GM06990 (cell line): ENCODE measurements around the gene FRS2.
"Not testable (repeated sequence)": the region's sequence is repeated elsewhere in the genome, so short reads cannot be mapped to it uniquely, and the experiment has no call there.

ENCODE experiments used
- DNase-seq: peaks from one replicate; pipeline ENCODE4 v3.0.0-alpha.2; 2011; ENCODE audit not compliant: insufficient read length; ENCODE audit errors: extremely low read depth
- H3K27me3 ChIP-seq: replicated peaks from 2 replicates; pipeline ENCODE4 v1.6.0; 2011; ENCODE audit warnings: low read length; ENCODE audit not compliant: control insufficient read depth, insufficient read depth
- H3K36me3 ChIP-seq: 2 replicates; pipeline ENCODE4 v1.5.1; 2011; ENCODE audit warnings: low read length; ENCODE audit not compliant: control insufficient read depth, insufficient read depth
- H3K4me3 ChIP-seq: replicated peaks from 2 replicates; pipeline ENCODE4 v1.5.1; 2011; ENCODE audit warnings: low read depth, mild to moderate bottlenecking, control low read depth, low read length
- TF ChIP-seq, protein P1 (sequence below): IDR thresholded peaks from 2 replicates; pipeline ENCODE4 v1.5.1; 2011; ENCODE audit warnings: low read length, control low read depth, mild to moderate bottlenecking, inconsistent platforms; ENCODE audit not compliant: insufficient read depth, poor library complexity, severe bottlenecking

Gene FRS2

GRCh38 chr12:69438539-69438938 is 31.6 kb upstream of the FRS2 start:
- TF ChIP-seq, protein P1, sequence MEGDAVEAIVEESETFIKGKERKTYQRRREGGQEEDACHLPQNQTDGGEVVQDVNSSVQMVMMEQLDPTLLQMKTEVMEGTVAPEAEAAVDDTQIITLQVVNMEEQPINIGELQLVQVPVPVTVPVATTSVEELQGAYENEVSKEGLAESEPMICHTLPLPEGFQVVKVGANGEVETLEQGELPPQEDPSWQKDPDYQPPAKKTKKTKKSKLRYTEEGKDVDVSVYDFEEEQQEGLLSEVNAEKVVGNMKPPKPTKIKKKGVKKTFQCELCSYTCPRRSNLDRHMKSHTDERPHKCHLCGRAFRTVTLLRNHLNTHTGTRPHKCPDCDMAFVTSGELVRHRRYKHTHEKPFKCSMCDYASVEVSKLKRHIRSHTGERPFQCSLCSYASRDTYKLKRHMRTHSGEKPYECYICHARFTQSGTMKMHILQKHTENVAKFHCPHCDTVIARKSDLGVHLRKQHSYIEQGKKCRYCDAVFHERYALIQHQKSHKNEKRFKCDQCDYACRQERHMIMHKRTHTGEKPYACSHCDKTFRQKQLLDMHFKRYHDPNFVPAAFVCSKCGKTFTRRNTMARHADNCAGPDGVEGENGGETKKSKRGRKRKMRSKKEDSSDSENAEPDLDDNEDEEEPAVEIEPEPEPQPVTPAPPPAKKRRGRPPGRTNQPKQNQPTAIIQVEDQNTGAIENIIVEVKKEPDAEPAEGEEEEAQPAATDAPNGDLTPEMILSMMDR: no peak
- no peaks in the 10 kb centered on the region for H3K27me3 ChIP-seq
- no peak for DNase-seq
- H3K4me3 ChIP-seq: no peak overlapping the region
- H3K36me3 ChIP-seq: no peaks in the 10 kb centered on the region

DNA sequence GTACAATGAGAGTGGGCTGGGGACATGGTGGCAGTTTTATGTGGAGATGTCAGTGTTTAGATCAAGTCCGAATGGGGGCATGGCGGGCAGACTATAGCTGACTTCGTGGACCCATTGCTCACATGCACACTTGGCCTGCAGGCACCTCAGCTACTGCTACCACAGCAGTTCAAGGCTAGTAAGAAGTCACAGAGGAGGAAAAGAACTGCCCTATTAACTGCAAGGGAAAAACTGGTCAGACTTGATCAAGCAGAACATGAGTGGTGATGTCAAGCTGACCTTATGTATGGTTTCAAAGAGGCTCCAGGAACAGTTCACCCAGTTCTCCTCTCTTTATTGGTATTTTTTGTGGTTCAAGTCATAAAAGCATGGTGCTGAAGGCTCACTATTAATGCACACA is 30.2 kb upstream of the FRS2 start:
- TF ChIP-seq, protein P1: no peak
- Histone ChIP-seq H3K27me3 (no peaks in the 10 kb centered on the region), H3K4me3 (no peak overlapping the region), H3K36me3 (no peaks in the 10 kb centered on the region)
- no peak for DNase-seq

DNA sequence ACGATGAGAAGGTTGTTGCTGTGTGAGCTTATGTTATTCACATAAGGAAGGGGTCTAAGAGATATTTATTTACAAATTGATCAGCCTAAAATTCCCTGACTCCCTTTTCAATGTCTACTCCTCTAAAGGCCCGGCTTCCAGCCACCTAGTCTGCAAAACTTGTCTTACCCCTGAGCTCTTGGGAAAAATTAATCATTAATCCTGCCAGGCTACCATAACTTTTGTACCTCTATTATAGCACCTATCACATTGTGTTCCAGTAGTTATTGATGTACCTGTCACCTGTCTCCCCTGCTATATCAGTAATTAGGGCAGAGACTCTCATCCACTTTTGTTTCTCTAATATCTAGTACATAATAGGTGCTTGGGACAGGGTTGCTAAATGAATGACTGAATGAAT is 29.3 kb upstream of the FRS2 start:
- no peak overlapping the region for H3K4me3 ChIP-seq
- TF ChIP-seq, protein P1: no peak
- H3K27me3 ChIP-seq: no peaks in the 10 kb centered on the region
- H3K36me3 ChIP-seq: no peaks in the 10 kb centered on the region
- DNase-seq: no peak

DNA sequence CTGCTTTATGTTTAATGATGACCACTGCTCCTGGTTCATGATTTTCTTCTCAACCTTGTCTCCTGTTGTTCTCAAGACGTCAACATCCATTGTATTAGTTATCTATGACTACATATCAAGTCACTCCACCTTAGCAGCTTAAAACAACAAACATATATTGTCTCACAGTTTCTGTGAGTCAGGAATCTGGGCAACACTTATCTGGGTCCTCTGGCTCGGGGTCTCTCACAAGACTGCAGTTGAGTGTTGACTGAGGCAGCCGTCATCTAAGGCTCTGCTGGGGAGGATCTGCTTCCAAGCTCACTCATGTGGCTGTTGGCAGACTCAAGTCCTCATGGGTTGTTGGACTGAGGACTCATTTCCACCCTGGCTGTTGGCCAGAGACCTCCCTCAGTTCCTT is 27.3 kb upstream of the FRS2 start:
- TF ChIP-seq, protein P1: no peak
- H3K27me3 ChIP-seq: no peaks in the 10 kb centered on the region
- DNase-seq: no peak
- no peak overlapping the region for H3K4me3 ChIP-seq
- H3K36me3 ChIP-seq: no peaks in the 10 kb centered on the region

GRCh38 chr12:69443916-69444315 is 26.3 kb upstream of the FRS2 start:
- H3K27me3 ChIP-seq: no peaks in the 10 kb centered on the region
- DNase-seq: no peak
- no peaks in the 10 kb centered on the region for H3K36me3 ChIP-seq
- TF ChIP-seq, protein P1: no peak
- H3K4me3 ChIP-seq: no peak overlapping the region

GRCh38 chr12:69447892-69448291 is 22.3 kb upstream of the FRS2 start:
- Histone ChIP-seq H3K4me3 (no peak overlapping the region), H3K36me3 (no peaks in the 10 kb centered on the region), H3K27me3 (no peaks in the 10 kb centered on the region)
- TF ChIP-seq, protein P1: no peak
- no peak for DNase-seq

DNA sequence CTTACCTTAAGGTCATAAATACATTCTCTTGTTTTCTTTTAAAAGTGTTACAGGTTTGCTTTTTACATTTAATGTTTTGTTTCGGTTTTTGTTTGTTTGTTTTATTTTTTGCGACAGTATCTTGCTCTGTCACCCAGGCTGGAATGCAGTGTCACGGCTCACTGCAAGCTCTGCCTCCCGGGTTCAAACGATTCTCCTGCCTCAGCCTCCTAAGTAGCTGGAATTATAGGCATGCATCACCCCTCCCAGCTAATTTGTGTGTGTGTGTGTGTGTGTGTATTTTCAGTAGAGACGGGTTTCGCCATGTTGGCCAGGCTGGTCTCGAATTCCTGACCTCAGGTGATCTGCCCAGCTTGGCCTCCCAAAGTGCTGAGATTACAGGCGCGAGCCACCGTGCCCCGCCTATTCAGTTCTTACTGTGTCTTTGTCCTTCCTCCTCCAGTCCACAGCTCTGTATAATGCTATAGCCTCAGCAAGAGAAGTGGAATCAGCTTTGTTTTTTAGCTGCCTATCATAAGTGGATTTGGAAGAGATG is 17.5 kb upstream of the FRS2 start:
- not testable (repeated sequence) for H3K36me3 ChIP-seq, H3K27me3 ChIP-seq, DNase-seq, H3K4me3 ChIP-seq
